ENCODE data around the gene IL15RA.

- TF ChIP-seq CTCF (IDR thresholded peaks at IDR 0.05; ENCODE audit: borderline replicate concordance, extremely low read depth, low read length, poor library complexity, severe bottlenecking) = no peak
- no peak for TF ChIP-seq EZH2 (IDR thresholded peaks at IDR 0.05; ENCODE audit: borderline replicate concordance, low read depth, low read length, severe bottlenecking)
Observed at GRCh38 chr10:6009961-6010360, 32.6 kb upstream of the IL15RA start.
